PFSK-1 (cell line): ENCODE measurements around the gene SOX4.

ENCODE experiments used
- FOXP2 ChIP-seq: optimal IDR thresholded peaks from 2 replicates; pipeline ENCODE3; 2011; ENCODE audit warnings: borderline replicate concordance, control low read depth, inconsistent platforms; ENCODE audit not compliant: insufficient read depth; ENCODE audit errors: extremely low read length, extremely low read depth
- POLR2AphosphoS5 ChIP-seq: IDR thresholded peaks from 2 replicates; pipeline ENCODE4 v1.6.1; 2012; ENCODE audit warnings: low read depth, mild to moderate bottlenecking, control low read depth, low read length, moderate library complexity
- SIN3A ChIP-seq: IDR thresholded peaks from 2 replicates; pipeline ENCODE4 v1.6.1; 2012; ENCODE audit warnings: mild to moderate bottlenecking, low read length, moderate library complexity, borderline replicate concordance; ENCODE audit not compliant: insufficient read depth
- TAF1 ChIP-seq: IDR thresholded peaks from 2 replicates; pipeline ENCODE4 v1.6.1; 2012; ENCODE audit warnings: low read length, control low read depth, borderline replicate concordance; ENCODE audit not compliant: insufficient read depth
- TF ChIP-seq, protein P1 (sequence below), 2 experiments: IDR thresholded peaks; 2 replicates each; pipeline versions ENCODE4 v1.6.1 to v1.8.0; 2011 to 2012; ENCODE audit warnings: low read depth in 2 of 2, low read length in 2 of 2, control low read depth in 1 of 2, inconsistent platforms in 1 of 2, mild to moderate bottlenecking in 1 of 2, moderate library complexity in 1 of 2; ENCODE audit not compliant: insufficient read depth in 1 of 2

Gene SOX4

DNA sequence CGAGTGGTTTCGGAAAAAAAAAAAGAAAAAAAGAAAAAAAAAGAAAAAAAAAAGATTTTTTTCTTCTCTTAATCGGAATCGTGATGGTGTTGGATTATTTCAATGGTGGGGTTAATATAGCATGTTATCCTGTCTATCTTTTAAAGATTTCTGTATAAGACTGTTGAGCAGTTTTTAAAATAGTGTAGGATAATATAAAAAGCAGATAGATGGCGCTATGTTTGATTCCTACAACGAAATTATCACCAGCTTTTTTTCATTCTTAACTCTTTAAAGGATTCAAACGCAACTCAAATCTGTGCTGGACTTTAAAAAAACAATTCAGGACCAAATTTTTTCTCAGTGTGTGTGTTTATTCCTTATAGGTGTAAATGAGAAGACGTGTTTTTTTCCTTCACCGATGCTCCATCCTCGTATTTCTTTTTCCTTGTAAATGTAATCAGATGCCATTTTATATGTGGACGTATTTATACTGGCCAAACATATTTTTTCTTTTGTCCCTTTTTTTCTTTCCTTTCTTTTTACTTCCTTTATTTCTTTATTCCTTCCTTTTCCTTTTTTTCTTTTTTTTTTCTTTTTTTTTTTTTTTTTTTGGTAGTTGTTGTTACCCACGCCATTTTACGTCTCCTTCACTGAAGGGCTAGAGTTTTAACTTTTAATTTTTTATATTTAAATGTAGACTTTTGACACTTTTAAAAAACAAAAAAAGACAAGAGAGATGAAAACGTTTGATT, 3.6 kb downstream of the SOX4 start:
- TF ChIP-seq SIN3A = no peak
- peak; percentile 56; the same call in 1 of the 2 replicates for TF ChIP-seq TAF1

DNA sequence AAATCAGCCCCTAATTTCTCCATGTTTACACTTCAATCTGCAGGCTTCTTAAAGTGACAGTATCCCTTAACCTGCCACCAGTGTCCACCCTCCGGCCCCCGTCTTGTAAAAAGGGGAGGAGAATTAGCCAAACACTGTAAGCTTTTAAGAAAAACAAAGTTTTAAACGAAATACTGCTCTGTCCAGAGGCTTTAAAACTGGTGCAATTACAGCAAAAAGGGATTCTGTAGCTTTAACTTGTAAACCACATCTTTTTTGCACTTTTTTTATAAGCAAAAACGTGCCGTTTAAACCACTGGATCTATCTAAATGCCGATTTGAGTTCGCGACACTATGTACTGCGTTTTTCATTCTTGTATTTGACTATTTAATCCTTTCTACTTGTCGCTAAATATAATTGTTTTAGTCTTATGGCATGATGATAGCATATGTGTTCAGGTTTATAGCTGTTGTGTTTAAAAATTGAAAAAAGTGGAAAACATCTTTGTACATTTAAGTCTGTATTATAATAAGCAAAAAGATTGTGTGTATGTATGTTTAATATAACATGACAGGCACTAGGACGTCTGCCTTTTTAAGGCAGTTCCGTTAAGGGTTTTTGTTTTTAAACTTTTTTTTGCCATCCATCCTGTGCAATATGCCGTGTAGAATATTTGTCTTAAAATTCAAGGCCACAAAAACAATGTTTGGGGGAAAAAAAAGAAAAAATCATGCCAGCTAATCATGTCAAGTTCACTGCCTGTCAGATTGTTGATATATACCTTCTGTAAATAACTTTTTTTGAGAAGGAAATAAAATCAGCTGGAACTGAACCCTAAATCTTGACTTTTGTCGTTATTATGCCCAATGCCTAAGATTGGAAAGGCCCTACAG, 4.5 kb downstream of the SOX4 start:
- TF ChIP-seq POLR2AphosphoS5 = no peak
- TF ChIP-seq FOXP2 = no peak
- TF ChIP-seq, protein P1, sequence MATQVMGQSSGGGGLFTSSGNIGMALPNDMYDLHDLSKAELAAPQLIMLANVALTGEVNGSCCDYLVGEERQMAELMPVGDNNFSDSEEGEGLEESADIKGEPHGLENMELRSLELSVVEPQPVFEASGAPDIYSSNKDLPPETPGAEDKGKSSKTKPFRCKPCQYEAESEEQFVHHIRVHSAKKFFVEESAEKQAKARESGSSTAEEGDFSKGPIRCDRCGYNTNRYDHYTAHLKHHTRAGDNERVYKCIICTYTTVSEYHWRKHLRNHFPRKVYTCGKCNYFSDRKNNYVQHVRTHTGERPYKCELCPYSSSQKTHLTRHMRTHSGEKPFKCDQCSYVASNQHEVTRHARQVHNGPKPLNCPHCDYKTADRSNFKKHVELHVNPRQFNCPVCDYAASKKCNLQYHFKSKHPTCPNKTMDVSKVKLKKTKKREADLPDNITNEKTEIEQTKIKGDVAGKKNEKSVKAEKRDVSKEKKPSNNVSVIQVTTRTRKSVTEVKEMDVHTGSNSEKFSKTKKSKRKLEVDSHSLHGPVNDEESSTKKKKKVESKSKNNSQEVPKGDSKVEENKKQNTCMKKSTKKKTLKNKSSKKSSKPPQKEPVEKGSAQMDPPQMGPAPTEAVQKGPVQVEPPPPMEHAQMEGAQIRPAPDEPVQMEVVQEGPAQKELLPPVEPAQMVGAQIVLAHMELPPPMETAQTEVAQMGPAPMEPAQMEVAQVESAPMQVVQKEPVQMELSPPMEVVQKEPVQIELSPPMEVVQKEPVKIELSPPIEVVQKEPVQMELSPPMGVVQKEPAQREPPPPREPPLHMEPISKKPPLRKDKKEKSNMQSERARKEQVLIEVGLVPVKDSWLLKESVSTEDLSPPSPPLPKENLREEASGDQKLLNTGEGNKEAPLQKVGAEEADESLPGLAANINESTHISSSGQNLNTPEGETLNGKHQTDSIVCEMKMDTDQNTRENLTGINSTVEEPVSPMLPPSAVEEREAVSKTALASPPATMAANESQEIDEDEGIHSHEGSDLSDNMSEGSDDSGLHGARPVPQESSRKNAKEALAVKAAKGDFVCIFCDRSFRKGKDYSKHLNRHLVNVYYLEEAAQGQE (IDR thresholded peaks at IDR 0.05; ENCODE audit: insufficient read depth in 1 of 2, low read depth in 2 of 2, low read length in 2 of 2) = no peak
- no peak for TF ChIP-seq TAF1

DNA sequence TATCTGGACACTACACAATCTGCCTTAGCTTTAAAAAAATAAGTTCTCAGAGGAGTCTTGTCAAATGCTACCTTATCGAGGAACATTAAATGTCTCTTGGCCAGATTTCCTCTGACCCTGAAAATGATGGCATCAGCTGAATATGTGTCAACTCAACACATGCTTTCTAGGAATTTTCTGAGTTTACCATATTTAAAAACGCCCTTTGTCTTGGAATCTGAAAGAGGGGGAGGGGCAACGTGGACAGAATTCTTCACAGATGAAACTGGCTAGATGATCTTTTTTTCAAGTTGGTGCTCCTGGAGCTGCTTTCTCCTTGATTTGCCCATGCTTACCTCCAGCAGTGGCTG, 5.1 kb downstream of the SOX4 start:
- TF ChIP-seq SIN3A (no peak), FOXP2 (no peak), POLR2AphosphoS5 (no peak), TAF1 (no peak)
- TF ChIP-seq, protein P1 (IDR thresholded peaks at IDR 0.05; ENCODE audit: insufficient read depth in 1 of 2, low read depth in 2 of 2, low read length in 2 of 2) = no peak

DNA sequence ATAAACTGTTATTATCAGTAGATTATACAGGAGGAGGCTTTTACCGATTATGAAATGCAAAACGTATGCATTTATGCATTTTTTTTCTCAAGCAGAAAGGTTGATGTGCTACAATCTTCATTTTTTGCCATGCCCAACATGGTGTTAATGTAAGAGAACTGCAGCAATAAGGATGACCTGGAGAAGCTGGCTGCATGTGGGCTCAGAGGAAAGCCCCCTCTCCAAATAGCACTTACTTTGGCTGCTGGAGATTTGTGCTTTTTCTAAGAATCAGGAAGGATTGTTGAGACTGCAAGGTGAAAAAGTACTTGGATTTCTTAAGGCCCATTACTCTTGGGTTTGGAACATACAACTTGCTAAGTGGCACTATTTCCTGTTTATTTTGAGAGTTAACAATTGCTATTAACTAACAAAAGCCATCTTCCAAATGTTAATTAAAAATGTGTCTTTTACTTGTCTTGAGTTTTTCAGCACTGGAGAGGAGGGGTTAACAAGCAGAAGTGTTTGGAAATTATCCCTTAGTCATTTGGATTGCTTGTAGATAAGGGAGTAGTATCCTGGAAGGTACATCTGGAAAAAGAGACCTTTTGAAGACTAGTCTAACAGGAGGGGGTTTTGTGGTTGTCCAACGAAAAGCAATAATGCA, 5.6 kb downstream of the SOX4 start:
- no peak for TF ChIP-seq SIN3A
- no peak for TF ChIP-seq POLR2AphosphoS5
- no peak for TF ChIP-seq FOXP2
- TF ChIP-seq, protein P1 (IDR thresholded peaks at IDR 0.05; ENCODE audit: insufficient read depth in 1 of 2, low read depth in 2 of 2, low read length in 2 of 2) = no peak
- no peak for TF ChIP-seq TAF1

DNA sequence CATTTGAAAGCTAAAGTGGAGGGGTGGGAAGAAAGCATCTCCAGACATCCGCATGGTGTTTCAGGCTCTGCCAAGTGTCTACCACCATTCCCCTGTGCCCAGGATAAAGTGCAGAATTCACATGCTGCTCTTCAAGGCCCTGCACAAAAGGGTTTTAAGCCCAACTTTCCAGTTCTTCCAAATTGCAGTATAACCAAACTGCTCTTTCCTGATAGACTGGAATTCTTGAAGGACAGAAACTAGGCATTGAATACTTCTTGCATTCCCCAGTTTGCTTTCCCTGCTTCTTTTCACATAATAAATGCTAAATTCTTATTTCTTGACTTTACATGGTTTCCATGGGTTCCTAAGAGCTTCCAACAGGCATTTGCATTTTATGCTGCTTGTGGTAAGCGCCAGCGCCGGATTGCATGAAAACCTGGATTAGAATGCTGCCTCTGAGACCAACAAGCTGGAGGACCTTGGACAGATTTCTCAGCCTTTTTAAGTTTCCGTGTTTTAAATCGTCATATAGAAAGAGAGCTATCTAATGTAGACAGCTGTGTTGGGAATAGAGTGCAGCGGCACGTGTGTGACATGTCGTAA, 7.9 kb downstream of the SOX4 start:
- TF ChIP-seq TAF1 (no peak), FOXP2 (no peak), SIN3A (no peak), POLR2AphosphoS5 (no peak)
- TF ChIP-seq, protein P1 (IDR thresholded peaks at IDR 0.05; ENCODE audit: insufficient read depth in 1 of 2, low read depth in 2 of 2, low read length in 2 of 2) = no peak
